ENCODE results near the gene SAP30L.

Gene SAP30L

DNA sequence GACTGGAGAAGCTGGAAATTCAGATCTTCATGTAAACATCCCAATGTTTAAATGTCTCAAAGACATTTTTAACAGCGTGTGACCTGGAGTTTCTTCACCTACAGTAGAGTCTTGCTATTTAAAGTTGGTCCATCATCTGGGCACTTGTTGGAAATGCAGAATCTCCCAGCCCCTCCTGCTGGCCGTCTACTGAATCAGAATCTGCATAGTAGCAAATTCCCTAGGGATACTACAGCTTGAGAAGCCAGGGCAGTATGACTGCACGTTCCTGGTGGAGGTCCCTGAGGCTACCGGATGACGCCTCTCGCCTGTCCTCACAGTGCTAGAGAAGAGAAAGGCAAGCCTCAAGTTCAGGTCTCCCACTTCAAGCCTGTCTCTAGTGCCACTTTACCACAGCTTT is 15.7 kb downstream of the SAP30L start:
- no peak for DNase-seq
- TF ChIP-seq GATA1 (IDR thresholded peaks at IDR 0.05; ENCODE audit: low read depth, low read length) (no peak), POLR2A (IDR thresholded peaks at IDR 0.05; ENCODE audit: low read length) (no peak)

DNA sequence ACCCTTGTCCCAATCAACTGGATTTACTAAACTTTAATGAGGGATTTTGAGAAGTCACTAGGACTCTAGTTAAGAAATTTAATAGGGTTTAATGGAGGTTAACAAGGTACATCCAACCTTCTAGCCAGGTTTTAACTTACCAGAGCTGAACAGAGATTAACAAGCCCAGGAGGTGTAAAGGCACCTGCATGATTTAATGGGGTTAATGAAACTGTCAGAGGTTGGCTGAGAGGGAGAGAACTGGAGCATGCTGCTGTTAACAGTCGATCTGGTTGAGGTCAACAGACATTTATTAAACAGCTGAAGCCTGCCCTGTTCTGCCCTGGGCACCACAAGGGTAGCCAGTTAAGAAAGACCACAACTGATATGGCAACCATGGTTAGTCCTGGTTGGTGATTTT is 18.6 kb downstream of the SAP30L start:
- no peak for DNase-seq
- TF ChIP-seq POLR2A (IDR thresholded peaks at IDR 0.05; ENCODE audit: low read length) (no peak), GATA1 (IDR thresholded peaks at IDR 0.05; ENCODE audit: low read depth, low read length) (no peak)

DNA sequence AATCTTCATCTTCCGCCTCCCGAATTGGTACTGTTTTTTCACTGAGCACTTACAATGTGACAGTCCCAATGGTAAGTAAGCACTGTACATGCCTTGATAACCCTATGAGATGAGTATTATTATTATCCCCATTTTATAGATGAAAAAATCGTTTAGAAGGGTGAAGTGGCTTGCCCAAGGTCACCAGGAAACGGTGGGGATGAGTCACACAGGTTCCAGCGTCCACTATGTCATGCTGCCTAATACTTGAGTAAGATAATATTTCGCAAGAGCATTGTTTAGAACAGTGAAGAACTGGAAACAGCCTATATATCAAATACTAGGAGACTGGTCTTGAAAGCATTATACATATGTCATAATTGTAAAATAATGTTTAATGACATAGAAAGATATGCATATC is 19.4 kb downstream of the SAP30L start:
- TF ChIP-seq GATA1 (IDR thresholded peaks at IDR 0.05; ENCODE audit: low read depth, low read length) = no peak
- no peak for TF ChIP-seq POLR2A (IDR thresholded peaks at IDR 0.05; ENCODE audit: low read length)
- DNase-seq = peak in 1 of 2 experiments; percentile 16

DNA sequence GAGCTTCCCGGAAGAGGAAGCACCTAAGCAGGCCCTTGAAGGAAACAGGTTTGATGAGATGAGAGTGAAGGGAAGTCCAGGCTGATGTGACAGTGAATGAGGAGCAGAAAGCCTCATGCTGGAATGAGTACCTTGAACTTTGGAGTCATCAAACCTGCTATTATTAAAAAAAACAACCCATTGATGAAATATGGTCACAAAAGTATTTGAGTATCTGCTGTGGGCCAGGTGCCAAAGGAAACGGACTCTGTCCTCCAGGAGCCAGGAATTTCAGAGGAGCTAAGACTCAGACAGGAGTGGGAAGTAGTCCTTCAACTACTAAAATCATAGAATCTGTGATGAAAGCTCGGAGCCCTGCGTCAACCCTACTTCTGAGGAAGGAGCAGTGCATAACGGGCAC is 20.4 kb downstream of the SAP30L start:
- TF ChIP-seq GATA1 (IDR thresholded peaks at IDR 0.05; ENCODE audit: low read depth, low read length) = no peak
- no peak for TF ChIP-seq POLR2A (IDR thresholded peaks at IDR 0.05; ENCODE audit: low read length)
- DNase-seq = no peak

DNA sequence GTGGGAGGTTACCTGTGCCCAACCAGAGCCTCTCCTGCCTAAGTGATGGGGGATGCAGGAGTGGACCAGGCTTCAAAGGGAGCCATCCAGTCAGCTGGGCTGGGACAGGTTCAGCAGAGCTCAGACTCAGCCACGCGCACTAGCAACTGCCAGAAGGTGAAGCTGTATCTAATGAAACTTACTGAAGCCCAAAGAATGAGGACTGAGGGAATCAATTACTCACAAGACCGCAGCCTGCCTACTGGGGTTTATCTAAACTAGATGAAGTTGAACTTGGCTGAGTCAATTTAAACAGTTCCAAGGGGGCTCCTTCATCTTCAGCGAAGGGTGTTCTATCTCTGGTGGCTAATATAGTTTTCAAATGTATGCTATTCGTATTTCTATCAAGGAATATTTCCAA is 20.9 kb downstream of the SAP30L start:
- DNase-seq = no peak
- no peak for TF ChIP-seq POLR2A (IDR thresholded peaks at IDR 0.05; ENCODE audit: low read length)
- no peak for TF ChIP-seq GATA1 (IDR thresholded peaks at IDR 0.05; ENCODE audit: low read depth, low read length)

DNA sequence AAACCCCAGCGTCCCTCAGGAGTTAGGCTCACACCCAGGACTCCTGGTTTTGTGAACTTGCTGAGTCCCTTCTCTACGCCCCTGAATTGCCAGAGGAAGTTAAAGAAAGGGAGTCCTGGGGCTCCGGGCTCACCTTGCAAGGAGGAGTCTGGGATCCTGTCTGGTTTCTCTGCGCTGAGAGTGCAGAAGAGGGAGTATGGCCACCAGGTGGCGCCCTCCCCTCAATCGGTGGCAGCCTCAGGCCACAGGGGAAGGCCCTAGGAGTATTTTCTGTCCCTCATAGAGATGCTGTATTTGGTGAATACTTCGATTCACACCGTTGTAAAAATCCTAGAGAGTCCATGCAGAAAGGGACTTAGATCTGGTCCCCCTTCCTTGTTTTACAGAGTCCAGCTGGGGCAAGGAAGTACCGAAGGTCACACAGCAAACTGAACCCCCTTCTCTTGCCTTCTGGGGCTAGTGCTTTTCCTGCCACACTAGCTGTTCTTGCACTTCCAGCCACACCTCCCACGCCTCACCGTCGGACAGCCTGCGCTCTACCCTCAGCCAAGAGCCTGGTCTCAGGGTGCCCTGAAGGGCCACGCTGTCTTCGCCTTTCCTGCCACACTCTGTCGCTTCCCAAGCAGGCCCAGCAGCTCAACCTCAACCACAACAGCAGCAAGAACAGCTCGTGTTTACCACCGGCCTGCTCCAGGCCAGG is 22.0 kb downstream of the SAP30L start:
- no peak for TF ChIP-seq GATA1 (IDR thresholded peaks at IDR 0.05; ENCODE audit: low read depth, low read length)
- TF ChIP-seq POLR2A (IDR thresholded peaks at IDR 0.05; ENCODE audit: low read length) = no peak
- peak; percentile 70 to 85 for DNase-seq

DNA sequence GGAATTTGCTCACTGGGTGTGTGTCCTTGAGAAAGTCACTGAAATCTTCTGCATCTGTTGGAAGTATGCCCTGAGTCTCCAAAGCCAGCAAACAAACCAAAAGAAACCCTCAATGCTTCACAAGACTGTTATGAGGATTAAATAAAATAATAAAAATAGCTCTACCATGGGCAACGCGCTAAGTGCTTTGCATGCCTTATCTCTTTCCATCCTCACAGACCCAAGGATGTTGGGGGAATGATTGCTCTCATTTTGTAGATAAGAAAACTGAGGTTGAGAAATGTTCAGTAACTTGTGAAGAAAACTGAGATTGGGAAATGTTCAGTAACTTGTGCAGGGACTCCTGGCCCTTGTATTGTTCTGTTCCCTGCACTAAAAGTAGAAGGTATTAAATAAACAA is 24.3 kb downstream of the SAP30L start:
- no peak for DNase-seq
- TF ChIP-seq POLR2A (IDR thresholded peaks at IDR 0.05; ENCODE audit: low read length) (no peak), GATA1 (IDR thresholded peaks at IDR 0.05; ENCODE audit: low read depth, low read length) (no peak)

DNA sequence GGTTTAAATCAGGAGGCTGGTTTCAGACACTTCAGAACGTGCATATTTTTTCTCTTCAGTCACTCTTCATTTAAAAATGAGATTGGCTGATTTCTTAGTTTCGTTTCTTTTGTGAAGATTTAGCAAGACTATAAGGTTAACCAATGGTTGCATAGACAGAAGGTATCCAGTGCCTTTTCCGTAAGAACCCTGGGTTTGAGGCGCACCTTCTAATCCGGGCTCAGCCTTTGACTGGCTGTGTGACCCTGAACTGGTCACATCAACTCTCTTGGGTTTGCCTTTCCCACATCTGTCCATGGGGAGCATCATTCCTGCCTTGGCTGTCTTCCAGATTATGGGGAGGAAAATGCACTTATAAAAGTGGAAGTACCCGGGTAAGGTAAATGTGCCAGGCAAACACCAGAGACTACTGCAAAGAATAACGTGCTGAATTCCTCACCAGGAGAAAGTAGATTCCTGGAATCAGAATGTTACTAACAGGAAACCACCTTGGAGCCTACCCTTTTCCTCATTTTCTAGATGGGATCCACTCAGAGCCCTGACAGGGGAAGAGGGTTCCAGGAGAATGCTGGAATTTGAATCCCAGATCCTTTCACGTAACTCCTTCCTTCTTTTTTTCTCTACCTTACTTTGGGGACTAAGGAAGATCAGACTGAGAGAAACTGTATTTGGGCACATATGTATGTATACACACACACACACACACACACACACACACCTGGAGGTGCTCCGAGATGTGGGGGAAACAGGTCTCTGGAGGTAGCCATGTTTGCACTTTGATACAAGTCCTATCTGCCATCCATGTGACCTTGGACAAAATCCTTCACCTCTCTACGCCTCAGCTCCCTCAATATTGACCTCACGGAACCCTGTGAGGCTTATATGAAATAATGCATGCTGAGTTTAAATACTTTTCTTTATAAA is 25.4 kb downstream of the SAP30L start:
- no peak for TF ChIP-seq GATA1 (IDR thresholded peaks at IDR 0.05; ENCODE audit: low read depth, low read length)
- no peak for TF ChIP-seq POLR2A (IDR thresholded peaks at IDR 0.05; ENCODE audit: low read length)
- DNase-seq = no peak

DNA sequence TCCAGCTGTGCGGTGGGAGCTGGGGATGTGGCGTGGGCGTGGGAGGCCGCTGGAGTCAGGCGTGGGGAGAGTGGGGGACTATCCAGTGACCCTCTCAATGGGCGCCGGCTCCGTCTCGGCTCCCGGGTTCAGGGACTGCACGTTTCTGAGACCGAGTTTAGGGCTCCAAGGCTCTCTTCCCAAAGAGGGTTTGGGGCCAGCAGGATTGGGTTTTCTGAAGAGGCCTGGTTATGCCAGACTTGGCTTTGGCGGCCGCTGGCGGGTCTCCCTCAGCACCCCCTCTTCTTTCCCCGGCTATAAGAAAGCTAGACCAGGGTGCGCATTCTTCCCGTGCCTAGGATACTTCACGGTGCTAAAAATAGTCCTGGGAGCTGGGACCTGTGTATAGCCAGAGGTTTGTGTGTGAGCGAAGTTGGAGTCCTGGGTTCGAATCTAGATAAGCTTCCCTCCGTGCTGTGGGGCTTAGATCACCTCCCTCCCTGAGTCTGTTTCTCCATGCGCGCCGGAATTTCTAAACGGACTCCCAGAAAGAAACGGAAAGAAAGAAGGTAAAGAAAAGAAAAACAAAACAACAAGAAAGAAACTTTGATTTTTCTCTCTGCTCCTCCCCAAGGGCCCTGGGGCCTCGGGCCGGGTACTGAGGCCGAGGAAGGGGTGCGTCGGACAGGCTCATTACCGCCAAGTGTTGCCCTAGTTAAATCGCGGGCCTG is 27.2 kb downstream of the SAP30L start:
- DNase-seq = no peak
- no peak for TF ChIP-seq POLR2A (IDR thresholded peaks at IDR 0.05; ENCODE audit: low read length)
- no peak for TF ChIP-seq GATA1 (IDR thresholded peaks at IDR 0.05; ENCODE audit: low read depth, low read length)

DNA sequence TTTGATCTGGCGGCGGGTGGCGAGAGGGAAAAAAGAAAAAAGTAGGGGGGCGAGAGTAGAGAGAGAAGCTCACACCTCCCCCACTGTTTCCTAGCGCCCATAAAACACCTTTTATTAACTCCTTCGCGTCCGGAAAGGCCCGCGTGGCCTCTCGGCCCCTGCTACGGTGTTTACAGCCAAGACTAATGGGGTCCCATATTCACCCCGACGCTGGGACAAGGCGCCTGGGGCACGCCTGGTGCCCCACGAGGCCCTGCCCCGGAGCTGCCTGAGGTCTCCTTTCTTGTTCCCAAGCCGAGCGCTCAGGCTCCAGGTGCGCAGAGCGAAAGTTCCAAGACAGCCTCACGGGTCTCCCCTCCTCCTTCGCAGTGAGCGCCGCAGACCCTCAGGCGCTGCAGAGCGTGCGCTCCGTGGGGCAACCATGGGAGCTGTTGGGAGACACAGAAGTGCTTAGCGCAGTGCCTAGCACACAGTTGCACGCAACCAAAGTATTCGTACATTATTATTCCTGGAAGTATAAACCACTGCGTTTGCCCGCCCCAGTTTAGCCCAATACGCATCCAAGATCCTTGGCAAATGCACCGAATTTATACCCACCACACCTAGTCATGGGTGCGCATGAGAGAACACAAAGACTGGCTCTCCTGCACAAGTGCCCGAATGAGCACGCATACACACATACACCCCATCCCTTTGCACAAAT is 27.9 kb downstream of the SAP30L start:
- TF ChIP-seq POLR2A (IDR thresholded peaks at IDR 0.05; ENCODE audit: low read length) = no peak
- no peak for TF ChIP-seq GATA1 (IDR thresholded peaks at IDR 0.05; ENCODE audit: low read depth, low read length)
- DNase-seq = no peak

DNA sequence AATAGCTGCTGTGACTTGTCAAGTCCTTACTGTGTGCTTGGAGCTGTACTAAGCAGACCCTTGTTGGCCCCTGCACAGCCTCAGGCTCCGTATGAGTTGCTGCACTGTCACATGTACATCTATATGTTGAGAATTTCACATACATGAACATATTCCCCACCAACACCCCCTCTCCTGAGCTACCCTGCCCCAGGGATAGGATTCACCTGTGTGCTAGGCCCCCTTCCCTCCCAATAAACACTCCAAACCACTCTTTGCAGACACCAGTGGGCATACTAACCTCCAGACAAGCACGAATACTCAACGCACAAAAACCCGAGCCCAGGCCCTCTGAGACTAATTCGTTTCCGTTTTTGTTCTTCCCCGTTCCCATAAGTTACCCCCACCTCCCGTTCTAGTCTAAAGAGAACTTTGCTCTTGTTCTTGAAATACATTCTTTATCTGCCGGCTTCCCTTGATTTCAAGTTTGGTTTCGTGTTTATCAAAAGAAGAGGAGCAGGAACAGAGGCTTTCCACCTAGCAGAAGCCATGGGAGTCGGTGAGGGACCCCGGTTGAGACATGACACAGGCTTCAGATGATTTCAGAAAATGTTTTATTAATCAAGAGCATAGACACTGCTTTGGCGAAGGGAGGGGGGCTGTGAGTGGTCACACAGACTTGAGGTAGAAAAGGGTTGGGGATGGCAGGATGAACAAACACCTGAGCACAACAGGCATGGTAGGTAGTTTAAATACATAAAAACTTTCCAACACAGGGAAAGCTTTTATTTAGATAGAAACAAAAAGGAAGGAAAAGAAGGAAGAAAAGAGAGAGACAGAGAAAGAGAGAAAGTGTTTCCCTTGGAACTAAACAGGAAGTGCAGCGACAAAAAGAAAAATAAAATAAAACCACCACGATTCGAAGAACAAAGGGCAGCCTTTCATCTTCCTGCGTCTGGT is 28.9 kb downstream of the SAP30L start:
- no peak for TF ChIP-seq GATA1 (IDR thresholded peaks at IDR 0.05; ENCODE audit: low read depth, low read length)
- no peak for TF ChIP-seq POLR2A (IDR thresholded peaks at IDR 0.05; ENCODE audit: low read length)
- no peak for DNase-seq

DNA sequence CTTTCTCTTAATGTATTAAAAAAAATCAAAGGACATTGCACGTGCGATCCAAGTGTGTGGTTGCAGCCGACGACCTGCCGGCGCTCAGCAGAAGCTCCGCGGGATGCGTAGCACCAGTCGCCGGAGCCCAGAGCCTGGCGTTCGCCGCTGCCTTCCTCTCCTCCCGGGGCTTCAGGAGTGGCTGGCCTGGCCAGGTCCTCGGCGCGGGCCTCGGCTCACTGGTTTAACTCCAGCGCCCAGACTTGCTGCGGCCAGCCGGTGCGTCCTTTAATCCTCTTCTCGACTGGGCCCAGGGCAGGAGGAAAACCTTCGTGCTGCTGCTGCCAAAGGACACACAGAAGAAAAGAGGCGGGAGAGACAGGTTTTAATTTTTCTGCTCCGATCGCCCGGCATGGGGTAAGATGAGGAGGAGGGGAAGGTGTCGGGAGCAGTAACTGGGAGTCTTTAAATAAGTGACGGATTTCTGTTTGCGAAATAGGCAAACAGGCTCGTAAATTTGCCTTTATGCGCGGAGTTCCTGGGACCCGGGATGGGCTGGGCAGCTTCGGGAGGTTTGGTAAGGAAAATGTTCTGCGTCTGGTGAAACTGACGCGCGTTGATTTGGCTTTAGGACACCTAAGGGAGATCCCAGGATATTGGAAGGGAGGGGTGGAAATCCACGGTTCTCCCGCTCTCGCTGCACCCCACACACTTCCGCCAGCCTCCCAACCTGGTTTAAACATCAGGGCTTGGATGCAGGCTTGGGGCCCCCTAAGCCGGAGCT is 30.0 kb downstream of the SAP30L start:
- DNase-seq = no peak
- TF ChIP-seq GATA1 (IDR thresholded peaks at IDR 0.05; ENCODE audit: low read depth, low read length) = no peak
- no peak for TF ChIP-seq POLR2A (IDR thresholded peaks at IDR 0.05; ENCODE audit: low read length)

Data from erythroblast (primary cell).